ENCODE measurements around the gene CAPS2. TPM values are rescaled to one million over a fixed set of nuclear protein-coding genes. Genes with fewer than 3 reads are reported as not detected.
"Not testable (repeated sequence)": the region's sequence is repeated elsewhere in the genome, so short reads cannot be mapped to it uniquely, and the experiment has no call there.

The CAPS2 gene
- total and polyA plus RNA-seq, 8 donors = 1.3 to 74.7 (median 2.7) TPM

DNA sequence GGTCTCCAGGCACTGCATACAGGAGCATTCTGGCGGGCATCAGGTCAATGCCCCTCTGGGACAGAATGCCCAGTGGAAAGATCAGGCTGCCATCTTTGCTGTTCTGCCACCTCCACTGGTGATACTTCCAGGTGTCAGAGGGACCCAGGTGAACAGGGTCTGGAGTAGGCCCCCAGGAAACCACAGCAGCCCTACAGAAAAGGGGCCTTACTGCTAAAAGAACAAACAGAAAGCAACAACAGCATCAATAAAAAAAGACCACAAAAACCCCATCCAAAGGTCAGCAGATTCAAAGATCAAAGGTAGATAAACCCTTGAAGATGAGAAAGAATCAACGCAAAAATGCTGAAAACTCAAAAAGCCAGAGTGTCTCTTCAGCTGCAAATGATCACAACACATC is 20.3 kb upstream of the CAPS2 start:
- intact Hi-C loops (cut with DNase I; ENCODE audit: low total_unique reads) = no loop called here
- no peak overlapping the region for H3K4me3 ChIP-seq
- no peaks in the 10 kb centered on the region for H3K27me3 ChIP-seq
- no peaks in the 10 kb centered on the region for H3K36me3 ChIP-seq
- 85 to 97% (median 86%) methylated on average over 2 of the region's 2 CpGs for WGBS, 5 donors
- no peak for DNase-seq
- peaks cover 0 to 16% (median 10%) of the 10 kb centered on the region in 4 donors for H3K9me3 ChIP-seq
- TF ChIP-seq EP300 (IDR thresholded peaks at IDR 0.05) (no peak), POLR2A (IDR thresholded peaks at IDR 0.05) (no peak), POLR2AphosphoS5 (IDR thresholded peaks at IDR 0.05) (no peak)
- H3K27ac ChIP-seq = no peak overlapping the region
- H3K4me1 ChIP-seq = no peaks in the 10 kb centered on the region

DNA sequence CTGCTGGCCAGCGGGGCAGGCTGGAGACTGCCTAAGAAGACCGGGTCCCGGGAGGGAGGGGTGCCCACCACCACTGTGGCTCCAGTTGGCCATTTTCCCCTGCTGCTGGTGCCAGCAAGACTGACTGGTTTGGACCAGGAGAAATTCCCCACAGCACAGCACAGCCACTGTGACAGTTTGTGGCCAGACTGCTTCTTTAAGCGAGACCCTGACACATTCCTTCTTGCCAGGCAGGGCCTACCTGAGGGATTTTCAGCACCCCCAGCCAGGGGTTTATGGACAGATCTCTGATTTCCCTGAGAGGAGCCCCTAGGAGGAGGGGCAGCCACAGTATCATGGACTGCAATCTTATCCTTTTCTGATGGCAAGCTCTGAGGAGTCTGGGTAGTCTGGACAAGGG is 19.8 kb upstream of the CAPS2 start:
- Histone ChIP-seq H3K4me1 (no peaks in the 10 kb centered on the region), H3K27me3 (no peaks in the 10 kb centered on the region), H3K9me3 (peaks cover 0 to 12% (median 8%) of the 10 kb centered on the region in 4 donors), H3K4me3 (no peak overlapping the region), H3K27ac (no peak overlapping the region), H3K36me3 (no peaks in the 10 kb centered on the region)
- WGBS, 5 donors = 83 to 94% (median 92%) methylated on average over 4 of the region's 4 CpGs
- intact Hi-C loops (cut with DNase I; ENCODE audit: low total_unique reads) = no loop called here
- DNase-seq = no peak
- no peak for TF ChIP-seq EP300 (IDR thresholded peaks at IDR 0.05)
- no peak for TF ChIP-seq CTCF (IDR thresholded peaks at IDR 0.05)
- no peak for TF ChIP-seq POLR2AphosphoS5 (IDR thresholded peaks at IDR 0.05)
- no peak for TF ChIP-seq POLR2A (IDR thresholded peaks at IDR 0.05)

DNA sequence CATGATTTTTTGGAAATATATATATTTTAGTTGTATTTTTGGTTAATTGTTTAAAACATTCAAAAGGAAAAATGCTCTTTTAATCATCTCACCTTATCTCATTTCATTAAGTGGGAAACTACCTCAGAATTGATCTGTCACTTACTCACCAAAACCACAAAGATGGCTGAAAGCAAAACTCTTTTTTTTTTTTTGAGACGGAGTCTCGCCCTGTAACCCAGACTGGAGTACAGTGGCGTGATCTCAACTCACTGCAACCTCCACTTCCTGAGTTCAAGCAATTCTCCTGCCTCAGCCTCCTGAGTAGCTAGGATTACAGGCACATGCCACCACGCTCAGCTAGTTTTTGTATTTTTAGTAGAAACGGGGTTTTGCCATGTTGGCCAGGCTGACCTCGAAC is 16.1 kb upstream of the CAPS2 start:
- H3K36me3 ChIP-seq; H3K27me3 ChIP-seq; H3K4me3 ChIP-seq; H3K9me3 ChIP-seq; H3K27ac ChIP-seq; H3K4me1 ChIP-seq; intact Hi-C loops (cut with DNase I; ENCODE audit: low total_unique reads); DNase-seq: not testable (repeated sequence)
- 75 to 98% (median 84%) methylated on average over 6 of the region's 6 CpGs for WGBS, 5 donors

DNA sequence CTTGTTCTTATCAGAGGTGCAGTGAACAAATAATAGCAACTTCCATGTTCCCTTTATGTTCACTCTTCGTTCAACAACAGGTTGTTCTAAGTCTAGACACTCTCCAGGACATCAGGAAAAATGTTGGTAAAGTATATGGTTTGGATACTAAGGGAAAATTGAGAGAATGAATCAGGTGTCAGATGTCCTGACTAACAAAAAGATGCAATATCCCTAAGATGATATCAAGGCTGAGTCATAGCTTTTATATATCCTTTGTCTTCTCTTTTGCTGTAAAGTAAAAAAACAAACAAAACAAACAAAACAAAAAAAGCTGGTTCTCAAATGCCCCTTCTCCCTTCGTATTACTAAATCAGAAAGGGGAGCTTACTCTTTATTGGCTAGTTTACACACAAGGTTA is 15.4 kb upstream of the CAPS2 start:
- intact Hi-C loops (cut with DNase I; ENCODE audit: low total_unique reads) = no loop called here

GRCh38 chr12:75341873-75342272 is 11.7 kb upstream of the CAPS2 start:
- no peak for DNase-seq
- no peaks in the 10 kb centered on the region for H3K27me3 ChIP-seq
- H3K4me3 ChIP-seq = no peak overlapping the region
- no peaks in the 10 kb centered on the region for H3K9me3 ChIP-seq
- 89 to 96% (median 92%) methylated on average over 4 to 5 of the region's 5 CpGs for WGBS, 5 donors
- no peaks in the 10 kb centered on the region for H3K4me1 ChIP-seq
- TF ChIP-seq EP300 (IDR thresholded peaks at IDR 0.05) (no peak), POLR2AphosphoS5 (IDR thresholded peaks at IDR 0.05) (no peak), POLR2A (IDR thresholded peaks at IDR 0.05) (no peak), CTCF (IDR thresholded peaks at IDR 0.05) (no peak)
- H3K27ac ChIP-seq = no peak overlapping the region
- H3K36me3 ChIP-seq = no peaks in the 10 kb centered on the region
- intact Hi-C loops (cut with DNase I; ENCODE audit: low total_unique reads) = no loop called here

More for the DNA sequence above, 15.4 kb upstream of the CAPS2 start:
- H3K27ac ChIP-seq = no peak overlapping the region
- H3K4me1 ChIP-seq = no peaks in the 10 kb centered on the region
- DNase-seq = no peak
- no peaks in the 10 kb centered on the region for H3K9me3 ChIP-seq
- WGBS, 5 donors = 73 to 81% (median 76%) methylated on average over 2 of the region's 2 CpGs
- no peaks in the 10 kb centered on the region for H3K27me3 ChIP-seq
- TF ChIP-seq EP300 (IDR thresholded peaks at IDR 0.05) = no peak
- TF ChIP-seq POLR2AphosphoS5 (IDR thresholded peaks at IDR 0.05) = no peak
- TF ChIP-seq POLR2A (IDR thresholded peaks at IDR 0.05) = no peak
- no peak for TF ChIP-seq CTCF (IDR thresholded peaks at IDR 0.05)
- H3K36me3 ChIP-seq = no peaks in the 10 kb centered on the region
- H3K4me3 ChIP-seq = no peak overlapping the region

Data from stomach (tissue), 9 donors.